Esophagus muscularis mucosa (tissue), 4 donors: ENCODE results near the gene RBBP7. TPM values are rescaled to one million over a fixed set of nuclear protein-coding genes. Genes with fewer than 3 reads are reported as not detected.
A peak's percentile ranks its signal among the peaks of the same experiment; 100 is the strongest.

Source experiments
- DNase-seq: peaks from one replicate; pipeline ENCODE4 v3.0.0-alpha.2; 2017; ENCODE audit errors: extremely low spot score
- H3K27ac ChIP-seq, 4 donors: fragments of 200-600 bp; sonication (generic); replicated peaks in 1 of 4; 1 replicate in 3 of 4; 2 replicates in 1 of 4; pipeline ENCODE4 v1.5.1; 2016 to 2019; ENCODE audit warnings: mild to moderate bottlenecking in 1 of 4
- H3K27me3 ChIP-seq, 4 donors: fragments of 200-600 bp; sonication (generic); one replicate each; pipeline versions ENCODE4 v1.5.1 to v1.6.0; 2016 to 2019
- H3K36me3 ChIP-seq, 4 donors: fragments of 200-600 bp; sonication (generic); one replicate each; pipeline ENCODE4 v1.5.1; 2016 to 2019
- H3K4me1 ChIP-seq, 4 donors: fragments of 200-600 bp; sonication (generic); one replicate each; pipeline ENCODE4 v1.5.1; 2016 to 2019
- H3K4me3 ChIP-seq, 4 donors: fragments of 200-600 bp; sonication (generic); 1 replicate in 2 of 4; 2 replicates in 2 of 4; pipeline ENCODE4 v1.5.1; 2016 to 2019; ENCODE audit warnings: mild to moderate bottlenecking in 4 of 4, moderate library complexity in 1 of 4
- H3K9me3 ChIP-seq, 4 donors: fragments of 200-600 bp; sonication (generic); 1 replicate in 3 of 4; 2 replicates in 1 of 4; pipeline ENCODE4 v1.5.1; 2016 to 2019
- EP300 ChIP-seq: sonication (generic); formaldehyde crosslinking; IDR thresholded peaks from one replicate; pipeline ENCODE4 v1.6.1; 2017; ENCODE audit warnings: antibody characterized with exemption
- POLR2A ChIP-seq: fragments of 450-650 bp; IDR thresholded peaks from one replicate; pipeline ENCODE4 v1.6.1; 2017; ENCODE audit warnings: antibody characterized with exemption, moderate library complexity, mild to moderate bottlenecking, low read depth
- POLR2AphosphoS5 ChIP-seq, 2 donors: sonication (generic); formaldehyde crosslinking; IDR thresholded peaks; one replicate each; pipeline ENCODE4 v1.6.1; 2017; ENCODE audit warnings: antibody characterized with exemption in 2 of 2
- WGBS: methylation state at CpG from one replicate; pipeline ENCODE4 v1.1.5; 2018; 5-methylcytosine and 5-hydroxymethylcytosine counted together
- intact Hi-C: fragments of 100-400 bp; cut with DNase I; formaldehyde crosslinking; loops from one replicate; pipeline ENCODE4 v1.15.1; 2023
- total RNA-seq, 4 donors: library from RNA; depleted of rRNA; stranded (reverse); fragments of >200 nt; gene quantifications; one replicate each; pipeline versions ENCODE4 v1.1.0 to v1.2.1, GENCODE V29; 2016
- TF ChIP-seq, protein P1 (sequence below), 3 experiments: fragments of 200-600 bp in 2 of 3; fragments of 450-650 bp in 1 of 3; sonication (generic) in 2 of 3; IDR thresholded peaks; one replicate each; pipeline ENCODE4 v1.5.1; 2017 to 2019; ENCODE audit warnings: antibody characterized with exemption in 3 of 3, mild to moderate bottlenecking in 2 of 3, moderate library complexity in 1 of 3

Gene RBBP7
- total RNA-seq, 4 donors from 2014 or later: 105 to 150 (median 125) TPM

DNA sequence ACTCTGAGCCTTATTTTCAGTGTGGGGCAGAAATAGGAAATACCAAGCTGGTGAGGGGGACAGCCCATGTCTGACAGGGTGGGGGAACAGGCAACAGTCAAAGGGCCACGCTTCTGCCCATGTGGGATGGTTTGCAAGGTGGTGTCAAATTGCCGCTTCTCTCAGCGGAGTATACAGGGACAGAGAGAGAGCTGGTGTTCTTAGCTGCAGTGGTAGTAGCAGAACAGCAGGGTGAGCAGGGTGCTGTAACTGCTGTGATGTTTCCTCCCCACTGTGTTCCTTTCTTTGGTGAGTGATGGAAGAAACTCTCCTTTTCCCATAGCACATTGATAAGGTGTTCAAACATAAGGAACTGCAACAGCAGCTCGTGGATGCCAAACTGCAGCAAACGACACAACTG lies 37.9 kb downstream of the RBBP7 start:
- H3K4me1 ChIP-seq: peaks cover 0 to 15% (median 13%) of the 10 kb centered on the region in 4 donors
- intact Hi-C loops: no loop called here
- 83% methylated on average over 5 of the region's 5 CpGs for WGBS
- DNase-seq: no peak
- TF ChIP-seq POLR2A (no peak), EP300 (no peak), POLR2AphosphoS5 (IDR thresholded peaks at IDR 0.05) (no peak)
- TF ChIP-seq, protein P1, sequence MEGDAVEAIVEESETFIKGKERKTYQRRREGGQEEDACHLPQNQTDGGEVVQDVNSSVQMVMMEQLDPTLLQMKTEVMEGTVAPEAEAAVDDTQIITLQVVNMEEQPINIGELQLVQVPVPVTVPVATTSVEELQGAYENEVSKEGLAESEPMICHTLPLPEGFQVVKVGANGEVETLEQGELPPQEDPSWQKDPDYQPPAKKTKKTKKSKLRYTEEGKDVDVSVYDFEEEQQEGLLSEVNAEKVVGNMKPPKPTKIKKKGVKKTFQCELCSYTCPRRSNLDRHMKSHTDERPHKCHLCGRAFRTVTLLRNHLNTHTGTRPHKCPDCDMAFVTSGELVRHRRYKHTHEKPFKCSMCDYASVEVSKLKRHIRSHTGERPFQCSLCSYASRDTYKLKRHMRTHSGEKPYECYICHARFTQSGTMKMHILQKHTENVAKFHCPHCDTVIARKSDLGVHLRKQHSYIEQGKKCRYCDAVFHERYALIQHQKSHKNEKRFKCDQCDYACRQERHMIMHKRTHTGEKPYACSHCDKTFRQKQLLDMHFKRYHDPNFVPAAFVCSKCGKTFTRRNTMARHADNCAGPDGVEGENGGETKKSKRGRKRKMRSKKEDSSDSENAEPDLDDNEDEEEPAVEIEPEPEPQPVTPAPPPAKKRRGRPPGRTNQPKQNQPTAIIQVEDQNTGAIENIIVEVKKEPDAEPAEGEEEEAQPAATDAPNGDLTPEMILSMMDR (IDR thresholded peaks at IDR 0.05): no peak
- no peaks in the 10 kb centered on the region for H3K27me3 ChIP-seq
- H3K9me3 ChIP-seq: no peaks in the 10 kb centered on the region
- H3K36me3 ChIP-seq: peaks cover 0 to 59% (median 40%) of the 10 kb centered on the region in 4 donors
- H3K4me3 ChIP-seq: no peak overlapping the region
- H3K27ac ChIP-seq: no peak overlapping the region

DNA sequence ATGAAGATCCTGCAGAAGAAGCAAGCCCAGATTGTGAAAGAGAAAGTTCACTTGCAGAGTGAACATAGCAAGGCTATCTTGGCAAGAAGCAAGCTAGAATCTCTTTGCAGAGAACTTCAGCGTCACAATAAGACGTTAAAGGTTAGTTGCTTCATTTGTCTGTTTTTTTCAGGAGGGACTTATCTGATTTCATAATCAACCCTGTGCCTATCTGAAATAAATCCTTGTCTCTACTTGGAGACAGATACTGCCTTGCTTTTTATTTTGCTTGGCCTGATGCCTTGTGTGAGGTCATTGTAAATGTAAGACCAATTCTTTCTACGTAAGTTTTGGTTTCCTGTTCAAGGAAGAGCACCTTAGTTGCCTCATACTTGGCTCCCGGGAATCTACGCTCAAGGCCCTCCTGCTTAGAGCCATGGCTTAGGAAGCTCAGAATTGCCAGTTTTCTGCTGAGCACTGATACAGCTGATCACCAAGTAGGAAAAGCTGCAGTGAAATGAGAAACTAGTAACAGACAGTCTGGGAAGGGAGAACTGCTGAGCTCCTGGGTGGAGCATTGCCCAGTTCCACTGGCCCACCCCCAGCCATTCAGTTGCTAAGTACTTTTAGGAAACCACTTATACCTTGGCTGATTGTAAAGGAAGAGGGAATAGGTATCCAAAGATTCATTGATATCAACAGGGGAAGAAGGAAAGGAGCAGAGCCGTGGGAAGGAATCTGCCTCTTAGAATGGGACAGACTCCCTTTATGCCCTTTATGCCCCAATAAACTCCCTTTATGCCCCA lies 41.8 kb downstream of the RBBP7 start:
- no peak for DNase-seq
- intact Hi-C loops: loop anchor here (5.0 to 10.0 kb wide), 3 partner anchors 39 to 866 kb away; no protein-coding TSS in a partner anchor
- H3K36me3 ChIP-seq: peaks cover 0 to 42% (median 34%) of the 10 kb centered on the region in 4 donors
- no peaks in the 10 kb centered on the region for H3K27me3 ChIP-seq
- TF ChIP-seq EP300: no peak
- peak; percentile 34 to 53 for TF ChIP-seq POLR2AphosphoS5 (IDR thresholded peaks at IDR 0.05)
- H3K4me1 ChIP-seq: peaks cover 0 to 27% (median 17%) of the 10 kb centered on the region in 4 donors
- no peak overlapping the region for H3K4me3 ChIP-seq
- H3K9me3 ChIP-seq: no peaks in the 10 kb centered on the region
- H3K27ac ChIP-seq: peak overlapping the region; percentile 71 to 79 (median 74)
- 61% methylated on average over 6 of the region's 6 CpGs for WGBS

- Histone ChIP-seq H3K4me3 (no peak overlapping the region), H3K27me3 (no peaks in the 10 kb centered on the region), H3K4me1 (peaks cover 0 to 27% (median 17%) of the 10 kb centered on the region in 4 donors), H3K36me3 (peaks cover 0 to 41% (median 32%) of the 10 kb centered on the region in 4 donors), H3K9me3 (no peaks in the 10 kb centered on the region), H3K27ac (peak overlapping the region; percentile 71 to 79 (median 74))
- WGBS: 83% methylated on average over 2 of the region's 2 CpGs
- intact Hi-C loops: loop anchor here (5.0 to 10.0 kb wide), 3 partner anchors 40 to 868 kb away; no protein-coding TSS in a partner anchor
- no peak for DNase-seq
- TF ChIP-seq POLR2A: no peak
- TF ChIP-seq, protein P1 (IDR thresholded peaks at IDR 0.05): no peak
- no peak for TF ChIP-seq EP300
- TF ChIP-seq POLR2AphosphoS5 (IDR thresholded peaks at IDR 0.05): no peak
Measured at GRCh38 chrX:16827225-16827624, 42.9 kb downstream of the RBBP7 start.

- H3K9me3 ChIP-seq: no peaks in the 10 kb centered on the region
- DNase-seq: no peak
- no peak overlapping the region for H3K4me3 ChIP-seq
- TF ChIP-seq, protein P1 (IDR thresholded peaks at IDR 0.05): peak; percentile 43 to 55 (median 52)
- TF ChIP-seq POLR2AphosphoS5 (IDR thresholded peaks at IDR 0.05): no peak
- no peaks in the 10 kb centered on the region for H3K27me3 ChIP-seq
- peaks cover 0 to 40% (median 29%) of the 10 kb centered on the region in 4 donors for H3K36me3 ChIP-seq
- peak overlapping the region in 3 of 4 donors; percentile 15 to 79 (median 71) for H3K27ac ChIP-seq
- WGBS: 75% methylated on average over 3 of the region's 3 CpGs
- peaks cover 0 to 27% (median 17%) of the 10 kb centered on the region in 4 donors for H3K4me1 ChIP-seq
- intact Hi-C loops: loop anchor here (5.0 to 10.0 kb wide), 3 partner anchors 41 to 869 kb away; no protein-coding TSS in a partner anchor
Measured at GRCh38 chrX:16826207-16826606, 44.0 kb downstream of the RBBP7 start.

GRCh38 chrX:16825264-16826035 lies 44.7 kb downstream of the RBBP7 start:
- 80% methylated on average over 8 of the region's 8 CpGs for WGBS
- DNase-seq: no peak
- no peak for TF ChIP-seq POLR2AphosphoS5 (IDR thresholded peaks at IDR 0.05)
- no peak for TF ChIP-seq EP300
- TF ChIP-seq POLR2A: no peak
- TF ChIP-seq, protein P1 (IDR thresholded peaks at IDR 0.05): no peak
- intact Hi-C loops: loop anchor here (5.0 to 10.0 kb wide), 3 partner anchors 42 to 869 kb away; no protein-coding TSS in a partner anchor
- Histone ChIP-seq H3K4me3 (no peak overlapping the region), H3K36me3 (peaks cover 0 to 48% (median 35%) of the 10 kb centered on the region in 4 donors), H3K9me3 (no peaks in the 10 kb centered on the region), H3K27ac (no peak overlapping the region), H3K27me3 (no peaks in the 10 kb centered on the region), H3K4me1 (peaks cover 0 to 27% (median 17%) of the 10 kb centered on the region in 4 donors)
